ENCODE data around the gene F10. TPM values are rescaled to one million over a fixed set of nuclear protein-coding genes. Genes with fewer than 3 reads are reported as not detected.

F10 gene
- total RNA-seq, 2 donors from 2014 or later, result 25.5 to 31.5 TPM

DNA sequence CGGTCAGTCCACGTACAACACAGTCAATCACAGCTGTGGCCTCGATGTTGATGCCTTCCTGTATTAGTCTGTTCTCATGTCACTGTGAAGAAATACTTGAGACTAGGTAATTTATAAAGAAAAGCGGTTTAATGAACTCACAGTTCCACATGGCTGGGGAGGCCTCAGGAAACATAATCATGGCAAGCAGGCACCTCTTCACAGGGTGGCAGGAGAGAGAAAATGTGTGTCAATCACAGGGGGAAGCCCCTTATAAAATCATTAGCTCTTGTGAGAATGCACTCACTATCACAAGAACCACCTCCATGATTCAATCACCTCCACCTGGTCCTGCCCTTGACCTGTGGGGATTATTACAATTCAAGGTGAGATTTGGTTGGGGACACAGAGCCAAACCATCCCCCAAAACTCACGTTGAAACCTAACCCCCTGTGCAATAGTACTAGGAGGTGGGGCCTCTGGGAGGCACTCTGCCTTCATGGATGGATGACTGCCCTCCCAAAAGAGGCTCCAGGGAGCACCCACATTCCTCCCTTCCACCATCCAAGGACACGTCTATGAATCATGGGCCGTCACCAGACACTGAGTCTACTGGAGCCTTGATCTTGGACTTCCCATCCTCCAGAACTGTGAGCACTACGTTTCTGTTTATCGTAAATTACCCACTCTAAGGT lies 33.5 kb downstream of the F10 start:
- TF ChIP-seq, protein P1, sequence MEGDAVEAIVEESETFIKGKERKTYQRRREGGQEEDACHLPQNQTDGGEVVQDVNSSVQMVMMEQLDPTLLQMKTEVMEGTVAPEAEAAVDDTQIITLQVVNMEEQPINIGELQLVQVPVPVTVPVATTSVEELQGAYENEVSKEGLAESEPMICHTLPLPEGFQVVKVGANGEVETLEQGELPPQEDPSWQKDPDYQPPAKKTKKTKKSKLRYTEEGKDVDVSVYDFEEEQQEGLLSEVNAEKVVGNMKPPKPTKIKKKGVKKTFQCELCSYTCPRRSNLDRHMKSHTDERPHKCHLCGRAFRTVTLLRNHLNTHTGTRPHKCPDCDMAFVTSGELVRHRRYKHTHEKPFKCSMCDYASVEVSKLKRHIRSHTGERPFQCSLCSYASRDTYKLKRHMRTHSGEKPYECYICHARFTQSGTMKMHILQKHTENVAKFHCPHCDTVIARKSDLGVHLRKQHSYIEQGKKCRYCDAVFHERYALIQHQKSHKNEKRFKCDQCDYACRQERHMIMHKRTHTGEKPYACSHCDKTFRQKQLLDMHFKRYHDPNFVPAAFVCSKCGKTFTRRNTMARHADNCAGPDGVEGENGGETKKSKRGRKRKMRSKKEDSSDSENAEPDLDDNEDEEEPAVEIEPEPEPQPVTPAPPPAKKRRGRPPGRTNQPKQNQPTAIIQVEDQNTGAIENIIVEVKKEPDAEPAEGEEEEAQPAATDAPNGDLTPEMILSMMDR (IDR thresholded peaks at IDR 0.05), result no peak
- Histone ChIP-seq H3K4me3 (no peak overlapping the region), H3K36me3 (no peaks in the 10 kb centered on the region), H3K9me3 (no peaks in the 10 kb centered on the region), H3K4me1 (ENCODE audit: control insufficient read depth in 1 of 2, low read depth in 2 of 2) (peaks cover 7 to 17% of the 10 kb centered on the region in 2 donors), H3K27ac (no peak overlapping the region), H3K27me3 (replicated peaks; ENCODE audit: insufficient read depth) (no peaks in the 10 kb centered on the region)
- ATAC-seq (ENCODE audit: insufficient number of reproducible peaks, low FRiP score, low read depth) (no peak), DNase-seq (ENCODE audit: low spot score) (no peak)

DNA sequence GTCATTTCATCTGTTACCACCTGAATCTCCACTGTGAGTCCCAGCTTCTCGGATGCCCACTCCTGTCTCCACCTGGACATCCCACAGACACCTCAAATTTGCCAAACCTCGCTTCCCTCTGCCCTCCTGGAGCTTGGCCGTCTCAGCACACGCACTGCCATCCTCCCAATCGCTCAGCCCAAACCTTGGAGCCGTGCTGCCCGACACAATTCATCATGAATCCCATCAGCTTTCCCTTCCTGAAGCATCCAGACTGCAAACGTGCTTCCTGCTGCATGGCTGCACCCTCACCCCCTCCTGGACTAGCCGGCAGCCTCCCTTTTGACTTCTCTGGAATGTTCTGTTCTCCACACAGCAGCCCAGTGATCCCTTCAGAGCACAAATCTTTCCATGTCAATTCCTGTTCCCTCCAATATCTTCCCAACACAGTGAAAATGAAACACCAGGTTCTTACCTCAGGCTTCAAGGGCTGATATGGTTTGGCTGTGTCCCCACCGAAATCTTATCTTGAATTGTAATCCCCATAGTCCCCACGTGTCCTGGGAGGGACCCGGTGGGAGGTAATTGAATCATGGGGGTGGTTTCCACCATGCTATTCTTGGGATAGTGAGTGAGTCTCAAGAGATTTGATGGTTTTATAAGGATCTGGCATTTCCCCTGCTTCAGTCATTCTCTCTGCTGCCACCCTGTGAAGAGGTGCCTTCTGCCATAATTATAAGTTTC lies 34.8 kb downstream of the F10 start:
- DNase-seq (ENCODE audit: low spot score) (no peak), ATAC-seq (ENCODE audit: insufficient number of reproducible peaks, low FRiP score, low read depth) (no peak)
- H3K9me3 ChIP-seq, result no peaks in the 10 kb centered on the region
- peaks cover 4 to 12% of the 10 kb centered on the region in 2 donors for H3K4me1 ChIP-seq (ENCODE audit: control insufficient read depth in 1 of 2, low read depth in 2 of 2)
- TF ChIP-seq, protein P1 (IDR thresholded peaks at IDR 0.05), result no peak
- H3K36me3 ChIP-seq, result no peaks in the 10 kb centered on the region
- no peaks in the 10 kb centered on the region for H3K27me3 ChIP-seq (replicated peaks; ENCODE audit: insufficient read depth)
- H3K4me3 ChIP-seq, result no peak overlapping the region
- no peak overlapping the region for H3K27ac ChIP-seq

DNA sequence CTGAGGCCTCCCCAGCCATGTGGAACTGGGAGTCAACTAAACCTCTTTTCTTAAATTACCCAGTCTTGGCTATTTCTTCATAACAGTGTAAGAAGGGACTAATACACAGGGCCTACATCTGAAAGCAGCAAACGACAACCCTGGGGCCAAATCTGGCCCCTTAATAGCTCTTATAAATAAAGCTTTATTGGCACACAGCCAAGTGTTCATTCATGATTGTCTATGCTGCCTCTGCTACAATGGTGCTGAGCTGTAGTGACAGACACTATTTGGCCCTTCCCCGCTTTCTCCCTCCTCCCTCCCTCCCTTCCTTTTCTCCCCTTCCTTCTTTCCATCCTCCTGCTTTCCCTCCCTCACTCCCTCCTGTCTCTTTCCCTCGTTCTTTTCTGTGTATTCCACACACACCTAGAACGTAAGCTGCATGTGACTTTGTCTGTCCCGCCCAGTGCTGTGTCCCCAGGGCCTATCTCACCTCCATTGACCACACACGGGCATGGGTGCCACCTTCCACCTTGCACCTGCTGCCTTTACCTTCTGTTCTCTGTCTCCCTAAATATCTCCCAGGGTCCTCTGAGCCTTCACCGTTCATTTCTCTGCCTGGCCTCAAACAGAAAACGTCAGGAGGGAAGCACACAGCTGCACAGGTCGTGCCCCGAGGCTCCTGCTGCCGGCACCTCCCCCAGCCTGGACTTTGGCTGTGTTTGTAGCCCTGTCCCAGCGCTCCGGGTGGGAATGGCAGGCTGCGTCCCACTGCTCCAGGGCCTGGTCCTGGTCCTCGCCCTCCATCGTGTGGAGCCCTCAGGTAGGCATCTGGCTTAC lies 35.5 kb downstream of the F10 start, which contains the start of gene PROZ:
PROZ (plus strand) TSS at position 720 of the 819 bp plus-strand sequence; CDS start at position 733, 13 bp downstream.
- TF ChIP-seq, protein P1 (IDR thresholded peaks at IDR 0.05), result no peak
- Histone ChIP-seq H3K27ac (no peak within 1 kb of the TSS), H3K4me3 (no peak within 1 kb of the TSS), H3K36me3 (no peaks in the 10 kb centered on the region), H3K9me3 (no peaks in the 10 kb centered on the region), H3K4me1 (ENCODE audit: control insufficient read depth in 1 of 2, low read depth in 2 of 2) (peaks cover 1 to 5% of the 10 kb centered on the region in 2 donors), H3K27me3 (replicated peaks; ENCODE audit: insufficient read depth) (no peaks in the 10 kb centered on the region)
- DNase-seq (ENCODE audit: low spot score) (no peak), ATAC-seq (ENCODE audit: insufficient number of reproducible peaks, low FRiP score, low read depth) (no peak)

DNA sequence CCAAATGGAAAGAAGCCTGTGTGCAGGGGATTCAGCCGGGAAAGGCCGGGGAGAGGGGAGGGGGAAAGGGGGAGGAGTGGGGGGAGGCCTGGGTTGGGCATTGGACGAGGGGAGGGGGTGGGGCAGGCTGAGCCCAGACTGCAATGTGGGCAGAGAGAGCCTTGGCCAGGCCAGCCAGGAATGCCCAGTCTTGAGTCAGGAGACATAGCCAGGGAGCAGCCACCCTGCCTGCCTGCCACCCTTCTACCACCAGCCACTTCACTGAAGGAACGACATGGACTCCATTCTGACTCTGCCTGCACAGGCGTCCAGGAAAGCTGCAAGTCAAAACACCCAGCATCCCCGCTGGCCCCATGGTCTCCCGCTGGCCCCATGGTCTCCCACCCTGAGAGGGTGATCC lies 36.3 kb downstream of the F10 start:
- TF ChIP-seq, protein P1 (IDR thresholded peaks at IDR 0.05), result no peak
- Histone ChIP-seq H3K27ac (no peak overlapping the region), H3K27me3 (replicated peaks; ENCODE audit: insufficient read depth) (no peaks in the 10 kb centered on the region), H3K4me3 (no peak overlapping the region), H3K36me3 (no peaks in the 10 kb centered on the region), H3K9me3 (no peaks in the 10 kb centered on the region), H3K4me1 (ENCODE audit: control insufficient read depth in 1 of 2, low read depth in 2 of 2) (no peaks in the 10 kb centered on the region)
- DNase-seq (ENCODE audit: low spot score) (no peak), ATAC-seq (ENCODE audit: insufficient number of reproducible peaks, low FRiP score, low read depth) (no peak)

DNA sequence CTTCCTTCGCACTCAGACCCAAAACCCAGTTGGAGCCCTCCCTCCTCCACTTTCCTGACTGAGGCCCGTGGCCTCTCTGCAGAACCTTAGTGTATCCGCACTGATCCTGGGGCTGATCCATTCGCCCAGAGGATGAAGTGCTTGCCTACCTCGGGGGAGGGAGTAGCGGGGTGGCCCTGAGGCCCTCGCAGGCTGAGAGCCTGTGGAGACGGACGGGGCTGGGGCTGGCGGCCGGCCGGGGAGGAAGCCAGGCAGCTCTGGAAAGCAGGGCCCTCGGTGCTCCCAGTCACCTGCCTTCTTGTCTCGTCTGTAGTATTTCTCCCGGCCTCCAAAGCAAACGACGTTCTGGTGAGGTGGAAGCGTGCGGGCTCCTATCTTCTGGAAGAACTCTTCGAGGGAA lies 37.1 kb downstream of the F10 start:
- TF ChIP-seq, protein P1 (IDR thresholded peaks at IDR 0.05), result no peak
- no peak for ATAC-seq (ENCODE audit: insufficient number of reproducible peaks, low FRiP score, low read depth)
- no peak for DNase-seq (ENCODE audit: low spot score)

More for the DNA sequence above, 37.1 kb downstream of the F10 start:
- H3K27ac ChIP-seq, result no peak overlapping the region
- no peaks in the 10 kb centered on the region for H3K36me3 ChIP-seq
- H3K4me1 ChIP-seq (ENCODE audit: control insufficient read depth in 1 of 2, low read depth in 2 of 2), result no peaks in the 10 kb centered on the region
- H3K4me3 ChIP-seq, result no peak overlapping the region
- H3K9me3 ChIP-seq, result no peaks in the 10 kb centered on the region
- H3K27me3 ChIP-seq (replicated peaks; ENCODE audit: insufficient read depth), result no peaks in the 10 kb centered on the region

Measured in thoracic aorta (tissue), 2 donors.